Measurements from ENCODE around the gene ZBED3.

The ZBED3 gene

GRCh38 chr5:77030097-77031071, 56.7 kb downstream of the ZBED3 start, which contains the start of gene AGGF1:
Gene AGGF1, plus strand, starts transcription at chr5:77030404. Its CDS starts 363 bp downstream, at chr5:77030767.
- ChIA-PET CTCF (interaction anchor here (0.6 to 1.2 kb wide), 3 partner anchors 13 to 72 kb away, joined by 3 to 5 read pairs (median 4); no protein-coding TSS in a partner anchor), POLR2A (interaction anchor here (0.7 to 2.2 kb wide), 14 partner anchors 10 to 404 kb away, joined by 3 to 13 read pairs (median 4); partner anchors contain the start of genes S100Z and ZBED3)
- DNase-seq (ENCODE audit: extremely low spot score), result peak; percentile 87
- TF ChIP-seq PKNOX1 (IDR thresholded peaks at IDR 0.05) (peak; percentile 70), FOXK2 (IDR thresholded peaks at IDR 0.05) (no peak), FOXA1 (IDR thresholded peaks at IDR 0.05) (no peak), L3MBTL2 (conservative IDR thresholded peaks at IDR 0.05) (peak; percentile 98), HDGF (IDR thresholded peaks at IDR 0.05; ENCODE audit: borderline replicate concordance) (no peak), SP1 (IDR thresholded peaks at IDR 0.05) (no peak), BHLHE40 (IDR thresholded peaks at IDR 0.05; ENCODE audit: borderline replicate concordance) (no peak), NFRKB (IDR thresholded peaks at IDR 0.05) (no peak), SUZ12 (IDR thresholded peaks at IDR 0.05) (no peak), FOXM1 (IDR thresholded peaks at IDR 0.05; ENCODE audit: borderline replicate concordance) (no peak), ELF4 (IDR thresholded peaks at IDR 0.05) (peak; percentile 27; the same call in 1 of the 2 replicates)

GRCh38 chr5:77029376-77029885, 57.7 kb downstream of the ZBED3 start:
- CTCF ChIA-PET, result interaction anchor here (1.2 kb wide), 1 partner anchor 71 kb away, joined by 4 read pairs; no protein-coding TSS in a partner anchor
- POLR2A ChIA-PET, result interaction anchor here (0.7 to 2.2 kb wide), 6 partner anchors 12 to 180 kb away, joined by 3 to 13 read pairs (median 4); partner anchors contain the start of genes S100Z and ZBED3
- TF ChIP-seq HDGF (IDR thresholded peaks at IDR 0.05; ENCODE audit: borderline replicate concordance) (no peak), ELF4 (IDR thresholded peaks at IDR 0.05) (no peak), LEF1 (IDR thresholded peaks at IDR 0.05; ENCODE audit: borderline replicate concordance) (no peak), BHLHE40 (IDR thresholded peaks at IDR 0.05; ENCODE audit: borderline replicate concordance) (no peak), NFRKB (IDR thresholded peaks at IDR 0.05) (no peak), FOXK2 (IDR thresholded peaks at IDR 0.05) (no peak), CTBP1 (IDR thresholded peaks at IDR 0.05; ENCODE audit: borderline replicate concordance) (no peak), L3MBTL2 (conservative IDR thresholded peaks at IDR 0.05) (no peak), PKNOX1 (IDR thresholded peaks at IDR 0.05) (no peak), FOXM1 (IDR thresholded peaks at IDR 0.05; ENCODE audit: borderline replicate concordance) (no peak), ZNF384 (IDR thresholded peaks at IDR 0.05) (no peak), TARDBP (IDR thresholded peaks at IDR 0.05) (no peak), SUZ12 (IDR thresholded peaks at IDR 0.05) (no peak), FOXA1 (IDR thresholded peaks at IDR 0.05) (no peak), ARNT (IDR thresholded peaks at IDR 0.05) (no peak), SP1 (IDR thresholded peaks at IDR 0.05) (no peak)
- no peak for DNase-seq (ENCODE audit: extremely low spot score)

GRCh38 chr5:77028631-77029375, 58.3 kb downstream of the ZBED3 start:
- ChIA-PET POLR2A (no interaction called here), CTCF (no interaction called here)
- no peak for DNase-seq (ENCODE audit: extremely low spot score)
- TF ChIP-seq L3MBTL2 (conservative IDR thresholded peaks at IDR 0.05) (no peak), ARNT (IDR thresholded peaks at IDR 0.05) (no peak), NFRKB (IDR thresholded peaks at IDR 0.05) (no peak), SUZ12 (IDR thresholded peaks at IDR 0.05) (no peak)

GRCh38 chr5:77024490-77024889, 62.6 kb downstream of the ZBED3 start:
- CTCF ChIA-PET, result no interaction called here
- POLR2A ChIA-PET, result no interaction called here
- DNase-seq (ENCODE audit: extremely low spot score), result no peak
- no peak for TF ChIP-seq LEF1 (IDR thresholded peaks at IDR 0.05; ENCODE audit: borderline replicate concordance)
- no peak for TF ChIP-seq ZNF384 (IDR thresholded peaks at IDR 0.05)
- TF ChIP-seq CTBP1 (IDR thresholded peaks at IDR 0.05; ENCODE audit: borderline replicate concordance), result no peak
- TF ChIP-seq SP1 (IDR thresholded peaks at IDR 0.05), result no peak
- no peak for TF ChIP-seq FOXM1 (IDR thresholded peaks at IDR 0.05; ENCODE audit: borderline replicate concordance)
- TF ChIP-seq TARDBP (IDR thresholded peaks at IDR 0.05), result no peak
- no peak for TF ChIP-seq FOXA1 (IDR thresholded peaks at IDR 0.05)
- no peak for TF ChIP-seq ARNT (IDR thresholded peaks at IDR 0.05)
- no peak for TF ChIP-seq NFRKB (IDR thresholded peaks at IDR 0.05)
- TF ChIP-seq FOXK2 (IDR thresholded peaks at IDR 0.05), result no peak
- TF ChIP-seq ELF4 (IDR thresholded peaks at IDR 0.05), result no peak
- TF ChIP-seq BHLHE40 (IDR thresholded peaks at IDR 0.05; ENCODE audit: borderline replicate concordance), result no peak
- TF ChIP-seq PKNOX1 (IDR thresholded peaks at IDR 0.05), result no peak
- no peak for TF ChIP-seq HDGF (IDR thresholded peaks at IDR 0.05; ENCODE audit: borderline replicate concordance)
- no peak for TF ChIP-seq L3MBTL2 (conservative IDR thresholded peaks at IDR 0.05)
- TF ChIP-seq SUZ12 (IDR thresholded peaks at IDR 0.05), result no peak

Data from HEK293T (cell line).